KG1 (cell line): ENCODE measurements around the gene ODAPH.

Source experiments
- DNase-seq: peaks from one replicate; lab custom pipeline; 2025; lab: John Stamatoyannopoulos, UW

ODAPH gene

GRCh38 chr4:75544870-75545269 lies 11.0 kb upstream of the ODAPH start:
- DNase-seq = no peak

- no peak for DNase-seq
Measured at GRCh38 chr4:75545526-75545925, 10.3 kb upstream of the ODAPH start.

DNA sequence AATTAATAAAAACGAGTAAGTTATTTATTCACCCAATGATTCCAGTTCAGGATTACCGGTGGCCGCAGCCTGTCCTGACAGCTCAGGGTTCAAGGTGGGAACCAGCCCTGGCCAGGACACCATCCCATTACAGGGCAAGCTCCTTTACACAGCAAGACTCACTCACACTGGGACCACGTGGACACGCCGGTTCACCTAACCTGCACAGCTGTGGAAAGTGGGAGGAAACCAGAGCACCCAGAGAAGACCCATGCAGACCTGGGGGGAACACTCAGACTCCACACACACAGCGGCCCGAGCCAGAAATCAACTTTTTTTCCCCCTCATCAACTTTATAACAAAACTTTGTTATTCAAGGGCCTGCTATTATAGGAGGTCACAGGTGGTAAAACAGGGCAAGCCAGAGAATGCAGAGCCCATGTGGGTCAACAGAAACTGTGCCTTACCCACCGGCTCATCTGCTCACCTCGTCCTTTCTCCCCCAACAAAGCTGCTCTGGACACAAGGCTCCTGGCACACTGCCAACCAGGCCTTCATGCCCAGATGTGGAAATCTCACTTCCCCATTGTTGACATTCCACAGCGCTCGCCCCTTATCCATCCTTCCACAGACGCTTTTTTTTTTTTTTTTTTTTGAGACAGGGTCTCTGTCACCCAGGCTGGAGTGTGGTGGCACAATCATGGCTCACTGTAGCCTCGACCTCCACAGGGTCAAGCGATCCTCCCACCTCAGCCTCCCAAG lies 8.0 kb upstream of the ODAPH start:
- DNase-seq = no peak

GRCh38 chr4:75549019-75549418 lies 6.8 kb upstream of the ODAPH start:
- DNase-seq = no peak

DNA sequence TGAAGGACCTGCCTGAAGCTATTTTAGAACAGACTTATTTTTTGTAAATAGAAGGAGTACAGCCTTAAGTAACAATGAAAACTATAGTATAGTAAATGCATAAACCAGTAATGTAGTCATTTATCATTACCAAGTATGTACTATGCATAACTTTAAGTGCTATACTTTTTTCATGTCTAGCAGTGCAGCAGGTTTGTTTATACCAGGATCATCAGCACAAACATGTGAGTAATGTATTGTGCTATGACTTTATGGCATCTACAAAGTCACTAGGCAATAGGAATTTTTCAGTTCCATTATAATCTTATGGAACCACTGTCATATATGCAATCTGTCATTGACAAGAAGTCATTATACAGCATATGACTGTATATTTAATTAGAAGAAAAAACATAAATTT lies 3.4 kb upstream of the ODAPH start:
- no peak for DNase-seq

DNA sequence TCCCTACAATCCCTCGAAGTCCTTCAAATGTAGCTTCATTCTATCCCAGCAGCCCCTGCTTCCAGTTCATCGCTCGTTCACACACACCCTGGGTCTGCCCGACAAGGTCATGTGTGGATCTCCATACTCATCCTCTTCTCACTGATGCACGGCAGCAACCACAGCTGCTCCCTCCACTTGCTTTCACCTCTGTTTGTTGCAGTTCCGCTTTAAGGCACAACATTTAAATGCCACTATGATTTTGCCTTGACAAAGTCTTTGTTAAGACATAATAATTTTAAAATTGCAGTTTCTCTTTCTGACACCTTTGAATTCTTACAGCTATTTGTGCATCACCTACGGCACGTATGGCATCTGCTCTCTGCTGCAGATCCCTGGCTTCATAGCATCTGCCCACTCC lies 1.8 kb downstream of the ODAPH start:
- DNase-seq = no peak

DNA sequence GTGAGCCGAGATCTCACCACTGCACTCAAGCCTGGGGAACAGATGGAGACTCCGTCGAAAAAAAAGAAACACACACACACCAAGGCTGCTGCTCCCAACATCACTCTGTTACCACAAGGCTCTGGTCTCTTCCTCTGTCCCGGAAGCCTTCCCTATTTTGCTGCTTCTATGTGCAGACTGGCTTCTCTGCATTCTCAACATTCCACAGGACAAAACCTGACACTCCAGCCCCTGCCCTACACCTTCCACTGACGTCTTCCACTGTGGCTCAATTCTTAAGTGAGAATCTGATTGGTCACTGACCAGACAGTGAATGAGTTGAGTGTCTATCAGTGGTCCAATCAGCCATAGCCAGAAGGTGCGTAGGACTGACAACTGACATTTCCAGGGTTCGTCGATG lies 5.9 kb downstream of the ODAPH start:
- no peak for DNase-seq

GRCh38 chr4:75564023-75564422 lies 8.2 kb downstream of the ODAPH start:
- no peak for DNase-seq

DNA sequence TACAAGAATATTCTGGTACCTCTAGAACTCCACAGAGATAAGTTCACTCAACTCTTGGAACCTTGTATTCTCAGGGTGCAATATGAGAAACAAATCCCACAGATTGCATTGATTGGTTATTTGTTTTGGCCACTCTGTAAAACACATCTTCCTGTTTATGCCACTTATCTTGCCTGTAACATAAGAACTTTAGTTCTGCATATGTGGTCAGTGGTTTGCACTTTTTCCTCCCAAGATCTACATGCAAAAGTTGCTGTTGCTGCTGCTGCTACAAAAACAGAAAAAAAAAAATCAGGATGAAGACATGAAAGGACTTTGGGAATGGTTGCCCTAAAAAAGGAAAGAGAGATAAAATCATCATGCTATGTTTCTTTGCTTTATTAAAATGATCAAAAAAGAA lies 9.6 kb downstream of the ODAPH start:
- DNase-seq = no peak

DNA sequence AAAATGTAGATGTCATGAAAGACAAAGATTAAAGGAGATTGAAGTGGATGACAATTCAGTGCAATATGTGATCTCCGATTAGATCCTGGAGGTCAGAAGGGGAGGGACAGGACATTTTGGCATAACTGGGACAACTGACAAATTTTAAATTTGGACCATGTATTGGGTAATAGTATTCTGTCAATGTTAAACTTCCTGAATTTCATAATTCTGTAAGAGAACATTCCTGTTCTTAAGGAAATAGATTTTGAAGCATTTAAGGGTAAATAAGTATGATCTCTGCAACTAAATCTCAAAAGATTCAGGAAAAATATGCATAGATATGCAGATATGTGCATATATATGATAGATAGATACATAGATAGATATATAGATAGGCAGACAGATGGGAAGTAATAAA lies 11.0 kb downstream of the ODAPH start:
- DNase-seq = no peak

DNA sequence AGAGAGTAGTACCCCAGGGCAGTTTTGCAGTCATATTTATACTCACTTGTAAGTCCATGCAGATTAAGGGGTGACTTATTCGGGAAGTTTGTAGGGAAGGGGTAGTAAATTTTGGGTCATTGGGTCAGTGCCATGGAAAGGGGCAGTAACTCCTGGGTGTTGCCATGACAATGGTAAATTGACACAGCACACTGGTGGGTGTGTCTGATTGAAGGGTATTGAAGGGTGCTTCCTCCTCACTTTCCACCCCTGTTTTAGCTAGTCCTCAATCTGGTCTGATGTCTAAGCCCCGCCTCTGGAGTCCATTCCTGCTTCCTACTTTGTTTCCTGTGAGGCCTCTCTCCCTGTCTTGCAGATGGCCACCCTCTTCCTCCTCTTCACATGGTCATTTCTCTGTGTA lies 11.9 kb downstream of the ODAPH start:
- no peak for DNase-seq

DNA sequence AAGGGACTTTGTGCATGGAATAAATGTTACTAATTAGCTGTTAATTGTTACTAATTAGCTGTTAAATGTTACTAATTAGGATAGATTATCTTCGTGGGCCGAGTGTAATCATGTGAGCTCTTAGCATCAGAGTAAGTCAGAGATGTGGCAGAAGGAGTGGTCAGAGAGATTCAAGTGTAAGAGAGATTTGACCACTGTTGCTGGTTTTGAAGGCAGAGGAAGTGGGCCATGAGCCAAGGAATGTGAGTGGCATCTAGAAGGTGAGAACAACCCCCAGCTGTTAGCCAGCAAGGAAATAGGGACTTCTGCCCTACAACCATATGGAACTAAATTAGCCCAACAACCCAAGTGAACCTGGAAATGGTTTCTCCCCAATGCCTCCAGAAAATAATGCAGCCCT lies 28.2 kb downstream of the ODAPH start:
- DNase-seq = no peak

GRCh38 chr4:75593393-75593792 lies 37.5 kb downstream of the ODAPH start:
- DNase-seq = no peak

DNA sequence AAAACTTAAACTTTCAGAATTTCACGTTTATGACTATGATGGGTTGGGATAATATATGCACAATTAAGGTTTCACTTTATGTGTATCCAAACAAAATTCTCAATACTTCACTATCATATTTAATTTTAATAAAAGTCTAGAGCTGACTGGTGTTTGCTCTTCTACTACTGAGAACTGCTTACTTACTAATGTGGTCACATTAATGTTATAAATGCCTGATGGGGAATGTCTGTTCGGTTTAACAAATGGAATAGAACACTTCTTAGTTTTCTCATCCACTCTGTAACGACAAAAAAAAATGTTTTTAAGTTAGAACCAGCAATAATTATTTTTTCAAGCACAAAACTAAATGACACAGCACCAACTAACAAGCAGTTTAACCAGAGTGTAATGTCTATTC lies 40.2 kb downstream of the ODAPH start:
- DNase-seq = no peak

DNA sequence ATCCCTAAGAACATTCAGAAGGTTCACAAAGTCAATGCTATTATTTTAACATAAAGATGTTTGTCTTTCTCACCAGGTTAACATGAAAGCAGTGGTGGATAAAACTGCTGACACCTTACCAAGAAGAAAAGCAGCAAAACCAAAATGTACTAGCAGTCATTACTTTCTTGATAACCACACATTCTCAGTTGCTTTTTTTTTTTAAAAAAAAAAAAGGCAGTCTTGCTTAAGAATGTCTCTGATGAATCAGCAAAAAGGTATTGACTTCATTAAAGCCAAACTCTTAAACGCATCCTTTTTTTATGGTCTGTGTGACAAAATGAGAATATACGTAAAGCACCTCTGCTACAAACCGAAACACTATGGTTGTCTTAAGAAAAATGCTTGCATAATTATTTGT lies 42.5 kb downstream of the ODAPH start:
- DNase-seq = no peak

GRCh38 chr4:75599647-75600046 lies 43.8 kb downstream of the ODAPH start:
- no peak for DNase-seq

GRCh38 chr4:75605928-75606327 lies 50.1 kb downstream of the ODAPH start:
- DNase-seq = no peak

DNA sequence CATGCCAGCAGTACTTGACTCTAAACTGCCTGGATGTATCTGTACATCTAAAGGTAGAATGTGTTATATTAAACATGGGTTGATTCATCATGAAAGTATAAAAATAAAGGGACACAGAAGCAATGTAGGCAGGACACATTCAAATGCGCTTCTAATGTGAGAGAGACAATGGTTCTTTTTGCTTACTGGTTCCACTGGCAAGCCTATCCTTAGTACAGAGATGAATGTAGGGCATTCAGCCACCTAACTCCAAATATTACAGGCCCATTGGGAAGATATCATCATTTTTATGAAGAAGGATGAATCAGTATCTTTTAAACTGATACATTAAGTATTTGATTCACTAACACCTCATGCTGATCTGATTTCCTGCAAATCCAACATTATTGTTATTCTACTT lies 56.4 kb downstream of the ODAPH start:
- DNase-seq = no peak
